ENCODE data around the gene PF4V1. TPM values are rescaled to one million over a fixed set of nuclear protein-coding genes. Genes with fewer than 3 reads are reported as not detected.

PF4V1 gene
- total RNA-seq, 6 experiments from 2014 or later = not detected

- Mint-ChIP-seq H3K4me1 (ENCODE audit: low read depth) (peaks cover 38% of the 10 kb centered on the region), H3K27ac (no peak overlapping the region), H3K36me3 (ENCODE audit: low read depth) (no peaks in the 10 kb centered on the region; the same call in 1 of the 2 replicates), H3K9me3 (no peaks in the 10 kb centered on the region), H3K27me3 (ENCODE audit: insufficient read depth) (peaks cover 2% of the 10 kb centered on the region; the same call in 1 of the 2 replicates), H3K4me3 (no peak overlapping the region)
- TF ChIP-seq CTCF (IDR thresholded peaks at IDR 0.05) = no peak
- DNase-seq = no peak
Observed at GRCh38 chr4:73872316-73873108, 19.4 kb downstream of the PF4V1 start.

- no peak for TF ChIP-seq CTCF (IDR thresholded peaks at IDR 0.05)
- no peak overlapping the region for H3K27ac Mint-ChIP-seq
- H3K9me3 Mint-ChIP-seq = no peaks in the 10 kb centered on the region
- H3K36me3 Mint-ChIP-seq (ENCODE audit: low read depth) = no peaks in the 10 kb centered on the region; the same call in 1 of the 2 replicates
- no peak overlapping the region for H3K4me3 Mint-ChIP-seq
- peaks cover 23% of the 10 kb centered on the region for H3K4me1 Mint-ChIP-seq (ENCODE audit: low read depth)
- H3K27me3 Mint-ChIP-seq (ENCODE audit: insufficient read depth) = no peaks in the 10 kb centered on the region; the same call in 1 of the 2 replicates
- no peak for DNase-seq
Observed at GRCh38 chr4:73874386-73874785, 21.3 kb downstream of the PF4V1 start.

GRCh38 chr4:73875401-73875800, 22.3 kb downstream of the PF4V1 start:
- no peak for TF ChIP-seq CTCF (IDR thresholded peaks at IDR 0.05)
- Mint-ChIP-seq H3K4me1 (ENCODE audit: low read depth) (peaks cover 13% of the 10 kb centered on the region; the same call in 1 of the 2 replicates), H3K36me3 (ENCODE audit: low read depth) (no peaks in the 10 kb centered on the region; the same call in 1 of the 2 replicates), H3K27ac (no peak overlapping the region), H3K4me3 (no peak overlapping the region), H3K27me3 (ENCODE audit: insufficient read depth) (no peaks in the 10 kb centered on the region; the same call in 1 of the 2 replicates), H3K9me3 (no peaks in the 10 kb centered on the region)
- no peak for DNase-seq

DNA sequence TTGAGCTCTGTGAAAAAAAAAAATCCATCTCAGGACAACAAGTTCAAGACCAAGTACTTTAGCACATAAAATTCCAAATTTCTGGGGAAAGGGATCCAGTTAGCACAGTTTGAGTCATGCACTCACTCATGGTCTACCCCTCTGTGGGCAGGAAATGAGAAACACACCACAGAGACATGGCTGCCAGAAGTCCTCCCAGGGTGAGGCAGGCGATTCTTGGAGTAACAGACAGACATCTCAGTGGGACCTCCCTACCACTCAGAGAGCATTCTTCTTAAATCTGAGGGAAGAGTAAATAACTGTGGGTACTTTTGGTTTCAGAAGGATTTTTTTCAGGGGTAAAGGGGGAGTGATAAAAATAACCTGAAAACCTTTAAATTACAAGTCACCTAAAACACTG, 30.2 kb downstream of the PF4V1 start:
- Mint-ChIP-seq H3K9me3 (no peaks in the 10 kb centered on the region), H3K36me3 (ENCODE audit: low read depth) (no peaks in the 10 kb centered on the region), H3K27me3 (ENCODE audit: insufficient read depth) (no peaks in the 10 kb centered on the region), H3K27ac (peak overlapping the region; percentile 81), H3K4me1 (ENCODE audit: low read depth) (peaks cover 48% of the 10 kb centered on the region), H3K4me3 (peak overlapping the region; percentile 62)
- DNase-seq = peak; percentile 23
- no peak for TF ChIP-seq CTCF (IDR thresholded peaks at IDR 0.05)

GRCh38 chr4:73885574-73886267, 32.6 kb downstream of the PF4V1 start:
- peak overlapping the region; percentile 35 for H3K4me3 Mint-ChIP-seq
- H3K27ac Mint-ChIP-seq = peak overlapping the region; percentile 48
- H3K9me3 Mint-ChIP-seq = no peaks in the 10 kb centered on the region
- DNase-seq = peak; percentile 21
- no peaks in the 10 kb centered on the region for H3K27me3 Mint-ChIP-seq (ENCODE audit: insufficient read depth)
- no peaks in the 10 kb centered on the region for H3K36me3 Mint-ChIP-seq (ENCODE audit: low read depth)
- H3K4me1 Mint-ChIP-seq (ENCODE audit: low read depth) = peaks cover 57% of the 10 kb centered on the region
- no peak for TF ChIP-seq CTCF (IDR thresholded peaks at IDR 0.05)
